Anterior cingulate cortex (tissue), 58 donors: ENCODE measurements around the gene KRT86.
"Not testable (repeated sequence)": the region's sequence is repeated elsewhere in the genome, so short reads cannot be mapped to it uniquely, and the experiment has no call there.

Source experiments
- DNase-seq, 58 donors: peaks; one replicate each; lab custom pipeline; 2025; lab: John Stamatoyannopoulos, UW

Gene KRT86

GRCh38 chr12:52324153-52324444, 49.7 kb downstream of the KRT86 start:
- no peak for DNase-seq

GRCh38 chr12:52327052-52327829, 52.8 kb downstream of the KRT86 start:
- DNase-seq, result peak in 53 of 58 donors; percentile 6 to 88 (median 53)

GRCh38 chr12:52327830-52328500, 53.5 kb downstream of the KRT86 start:
- DNase-seq, result no peak

- DNase-seq, result no peak
Measured at GRCh38 chr12:52331039-52331438, 56.6 kb downstream of the KRT86 start.

- no peak for DNase-seq
Measured at GRCh38 chr12:52331833-52332232, 57.4 kb downstream of the KRT86 start.

- DNase-seq, result no peak
Measured at GRCh38 chr12:52332381-52332780, 57.9 kb downstream of the KRT86 start.

- DNase-seq, result no peak
Measured at GRCh38 chr12:52333321-52333720, 58.9 kb downstream of the KRT86 start.

- DNase-seq, result no peak
Measured at GRCh38 chr12:52334185-52334584, 59.7 kb downstream of the KRT86 start.

GRCh38 chr12:52335598-52336262, 61.3 kb downstream of the KRT86 start:
- DNase-seq, result no peak

GRCh38 chr12:52336641-52337040, 62.2 kb downstream of the KRT86 start:
- DNase-seq, result no peak

GRCh38 chr12:52337054-52337453, 62.6 kb downstream of the KRT86 start:
- no peak for DNase-seq

- no peak for DNase-seq
Measured at GRCh38 chr12:52338241-52338960, 64.0 kb downstream of the KRT86 start.

- DNase-seq, result no peak
Measured at GRCh38 chr12:52341066-52341580, 66.7 kb downstream of the KRT86 start.

- no peak for DNase-seq
Measured at GRCh38 chr12:52342781-52343490, 68.5 kb downstream of the KRT86 start.

GRCh38 chr12:52343550-52343949, 69.1 kb downstream of the KRT86 start:
- no peak for DNase-seq

- no peak for DNase-seq
Measured at GRCh38 chr12:52344111-52344510, 69.7 kb downstream of the KRT86 start.

- not testable (repeated sequence) for DNase-seq
Measured at GRCh38 chr12:52345041-52345440, 70.6 kb downstream of the KRT86 start.

GRCh38 chr12:52346593-52346992, 72.1 kb downstream of the KRT86 start:
- peak in 43 of 58 donors; percentile 5 to 80 (median 35) for DNase-seq

- DNase-seq, result no peak
Measured at GRCh38 chr12:52347016-52347415, 72.6 kb downstream of the KRT86 start.
